NT2/D1 (cell line): Measurements from ENCODE around the gene RNF217.

ENCODE experiments used
- DNase-seq: peaks from one replicate; pipeline ENCODE4 v3.0.0-alpha.2; 2011; ENCODE audit warnings: low read depth, low spot score
- H3K27me3 ChIP-seq: 2 replicates; pipeline ENCODE4 v1.6.0; 2011; ENCODE audit warnings: mild to moderate bottlenecking; ENCODE audit not compliant: insufficient read length, insufficient read depth
- H3K36me3 ChIP-seq: 2 replicates; pipeline ENCODE4 v1.6.1; 2011; ENCODE audit warnings: mild to moderate bottlenecking, low read length, mixed read lengths; ENCODE audit not compliant: insufficient read depth, insufficient read length
- H3K4me1 ChIP-seq: 2 replicates; pipeline ENCODE4 v1.5.1; 2011; ENCODE audit not compliant: insufficient read depth, insufficient read length
- H3K4me3 ChIP-seq: 2 replicates; pipeline ENCODE4 v1.5.1; 2011; ENCODE audit warnings: low read depth; ENCODE audit not compliant: insufficient read length
- H3K9ac ChIP-seq: 2 replicates; pipeline ENCODE4 v1.6.0; 2011; ENCODE audit warnings: low read depth; ENCODE audit not compliant: insufficient read length
- H3K9me3 ChIP-seq: 2 replicates; pipeline ENCODE4 v1.5.1; 2011; ENCODE audit warnings: mild to moderate bottlenecking, low read length; ENCODE audit not compliant: insufficient read depth
- SUZ12 ChIP-seq: IDR thresholded peaks from 2 replicates; pipeline ENCODE4 v1.6.1; 2011; ENCODE audit not compliant: insufficient read length, insufficient read depth; ENCODE audit errors: extremely low read depth
- YY1 ChIP-seq: IDR thresholded peaks from 2 replicates; pipeline ENCODE4 v1.6.1; 2011; ENCODE audit not compliant: insufficient read length, insufficient read depth
- ZNF274 ChIP-seq: IDR thresholded peaks from 2 replicates; pipeline ENCODE4 v1.6.1; 2011; ENCODE audit warnings: mild to moderate bottlenecking, low read depth, low read length

Gene RNF217

DNA sequence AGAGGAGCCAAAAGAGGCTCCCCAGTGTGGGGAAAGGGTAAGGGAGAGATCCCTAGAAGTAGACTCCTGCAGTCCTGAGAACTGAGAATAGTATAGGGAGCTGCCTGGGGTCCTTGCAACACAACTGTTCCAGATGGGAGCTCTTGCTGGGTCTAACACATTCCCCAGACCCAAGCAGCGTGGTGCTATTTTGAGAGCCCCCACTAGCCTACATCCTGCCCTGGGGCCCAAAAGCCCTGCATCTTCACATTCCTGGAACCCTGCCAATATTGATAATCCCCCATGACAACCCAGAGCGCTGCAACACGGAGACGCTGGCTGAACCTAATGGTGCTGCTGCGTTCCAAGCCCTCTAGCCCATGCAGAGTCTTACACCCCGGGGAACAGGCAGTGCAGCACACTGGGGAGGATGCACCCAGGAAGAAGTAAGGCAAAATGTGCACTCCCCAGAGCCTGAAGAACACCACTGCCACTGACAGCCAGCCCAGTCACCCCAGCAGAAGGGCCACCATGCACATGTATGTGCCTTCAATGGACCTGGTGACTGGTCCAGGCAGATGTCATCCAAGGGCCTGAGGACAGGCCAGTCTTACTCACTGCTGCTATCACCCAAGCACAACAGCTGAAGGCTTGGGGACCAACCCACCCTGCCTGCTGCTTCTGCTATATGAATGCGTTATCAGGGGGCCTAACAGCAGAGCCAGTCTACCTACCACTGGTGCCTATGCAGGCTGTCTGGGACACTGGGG, 7.0 kb upstream of the RNF217 start:
- no peak for TF ChIP-seq SUZ12
- no peak for TF ChIP-seq YY1
- no peak for TF ChIP-seq ZNF274
- Histone ChIP-seq H3K4me1 (no peaks in the 10 kb centered on the region), H3K9me3 (peaks cover 6% of the 10 kb centered on the region; the same call in 1 of the 2 replicates), H3K36me3 (no peaks in the 10 kb centered on the region), H3K4me3 (no peak overlapping the region), H3K27me3 (no peaks in the 10 kb centered on the region), H3K9ac (no peak overlapping the region)
- DNase-seq = no peak

- H3K4me1 ChIP-seq = no peaks in the 10 kb centered on the region
- no peak for TF ChIP-seq YY1
- TF ChIP-seq ZNF274 = no peak
- TF ChIP-seq SUZ12 = no peak
- no peaks in the 10 kb centered on the region for H3K27me3 ChIP-seq
- no peak overlapping the region for H3K9ac ChIP-seq
- H3K4me3 ChIP-seq = no peak overlapping the region
- DNase-seq = no peak
- H3K36me3 ChIP-seq = no peaks in the 10 kb centered on the region
- peaks cover 6% of the 10 kb centered on the region; the same call in 1 of the 2 replicates for H3K9me3 ChIP-seq
Measured at GRCh38 chr6:124956018-124956417, 6.2 kb upstream of the RNF217 start.

GRCh38 chr6:124958149-124958548, 4.1 kb upstream of the RNF217 start:
- no peaks in the 10 kb centered on the region for H3K27me3 ChIP-seq

GRCh38 chr6:124958759-124959354, 3.4 kb upstream of the RNF217 start:
- Histone ChIP-seq H3K36me3 (no peaks in the 10 kb centered on the region), H3K4me3 (no peak overlapping the region), H3K27me3 (no peaks in the 10 kb centered on the region), H3K9ac (no peak overlapping the region), H3K9me3 (no peaks in the 10 kb centered on the region), H3K4me1 (no peaks in the 10 kb centered on the region)
- DNase-seq = no peak
- TF ChIP-seq SUZ12 (no peak), YY1 (no peak), ZNF274 (no peak)

More at GRCh38 chr6:124958149-124958548, 4.1 kb upstream of the RNF217 start:
- no peaks in the 10 kb centered on the region for H3K36me3 ChIP-seq
- no peak overlapping the region for H3K9ac ChIP-seq
- no peak for DNase-seq
- no peak overlapping the region for H3K4me3 ChIP-seq
- H3K9me3 ChIP-seq = no peaks in the 10 kb centered on the region
- H3K4me1 ChIP-seq = no peaks in the 10 kb centered on the region
- no peak for TF ChIP-seq YY1
- TF ChIP-seq SUZ12 = no peak
- TF ChIP-seq ZNF274 = no peak

DNA sequence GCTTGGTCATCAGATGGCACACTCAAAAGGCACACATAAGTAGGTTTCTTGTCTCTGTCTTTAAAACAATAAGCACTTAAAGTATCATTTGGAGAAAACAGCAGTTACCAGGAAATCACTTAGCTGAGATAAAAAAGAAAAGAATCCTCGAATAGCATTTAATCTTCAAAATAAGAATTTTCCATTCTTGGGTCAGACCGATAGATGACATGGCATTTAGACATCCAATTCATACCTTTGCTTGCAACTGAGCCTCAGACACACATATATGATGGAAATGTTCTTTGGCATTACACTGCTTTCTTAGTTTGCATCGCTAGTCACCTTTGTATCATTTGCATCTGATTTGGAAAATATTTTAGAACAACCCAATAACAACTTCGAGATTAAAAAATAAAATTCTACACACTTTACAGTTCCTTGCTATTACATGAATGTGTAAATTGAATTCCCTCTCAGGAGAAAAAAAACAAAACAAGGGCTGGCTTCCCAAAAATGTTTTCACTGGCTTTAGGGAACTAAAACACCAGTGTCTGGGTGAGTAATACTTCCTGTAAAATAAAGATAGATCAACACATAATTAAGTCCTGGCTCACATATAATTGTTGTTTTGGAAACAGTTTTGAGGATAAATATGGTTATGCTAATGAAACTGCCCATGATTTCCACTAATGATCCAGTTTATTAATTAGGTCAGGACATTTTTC, 1.3 kb upstream of the RNF217 start:
- no peak for DNase-seq
- H3K9me3 ChIP-seq = no peaks in the 10 kb centered on the region
- no peak overlapping the region for H3K9ac ChIP-seq
- no peaks in the 10 kb centered on the region for H3K27me3 ChIP-seq
- H3K4me1 ChIP-seq = no peaks in the 10 kb centered on the region
- TF ChIP-seq SUZ12 = no peak
- no peak for TF ChIP-seq YY1
- no peak for TF ChIP-seq ZNF274
- H3K4me3 ChIP-seq = no peak overlapping the region
- peaks cover 2% of the 10 kb centered on the region for H3K36me3 ChIP-seq

DNA sequence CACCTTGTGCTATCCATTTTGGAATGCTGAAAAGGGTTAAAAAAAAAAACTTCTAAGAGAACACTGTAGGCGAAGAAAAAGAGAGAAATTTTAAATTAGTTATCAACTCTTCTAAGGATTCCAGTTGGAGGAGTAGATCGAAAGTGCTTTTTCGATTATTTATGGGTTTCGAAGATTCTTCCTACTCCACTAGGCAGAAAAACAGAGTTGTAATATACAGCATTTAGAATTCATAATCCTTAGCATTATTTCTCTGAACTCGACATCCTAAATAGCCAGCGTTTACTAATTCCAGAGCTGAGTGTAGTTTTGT, 817 bp upstream of the RNF217 start:
- TF ChIP-seq YY1 (no peak), SUZ12 (no peak), ZNF274 (no peak)
- no peaks in the 10 kb centered on the region for H3K9me3 ChIP-seq
- H3K4me1 ChIP-seq = no peaks in the 10 kb centered on the region
- DNase-seq = no peak
- H3K4me3 ChIP-seq = peak overlapping the region; percentile 79
- peaks cover 2% of the 10 kb centered on the region for H3K36me3 ChIP-seq
- peak overlapping the region; percentile 88 for H3K9ac ChIP-seq
- H3K27me3 ChIP-seq = no peaks in the 10 kb centered on the region

DNA sequence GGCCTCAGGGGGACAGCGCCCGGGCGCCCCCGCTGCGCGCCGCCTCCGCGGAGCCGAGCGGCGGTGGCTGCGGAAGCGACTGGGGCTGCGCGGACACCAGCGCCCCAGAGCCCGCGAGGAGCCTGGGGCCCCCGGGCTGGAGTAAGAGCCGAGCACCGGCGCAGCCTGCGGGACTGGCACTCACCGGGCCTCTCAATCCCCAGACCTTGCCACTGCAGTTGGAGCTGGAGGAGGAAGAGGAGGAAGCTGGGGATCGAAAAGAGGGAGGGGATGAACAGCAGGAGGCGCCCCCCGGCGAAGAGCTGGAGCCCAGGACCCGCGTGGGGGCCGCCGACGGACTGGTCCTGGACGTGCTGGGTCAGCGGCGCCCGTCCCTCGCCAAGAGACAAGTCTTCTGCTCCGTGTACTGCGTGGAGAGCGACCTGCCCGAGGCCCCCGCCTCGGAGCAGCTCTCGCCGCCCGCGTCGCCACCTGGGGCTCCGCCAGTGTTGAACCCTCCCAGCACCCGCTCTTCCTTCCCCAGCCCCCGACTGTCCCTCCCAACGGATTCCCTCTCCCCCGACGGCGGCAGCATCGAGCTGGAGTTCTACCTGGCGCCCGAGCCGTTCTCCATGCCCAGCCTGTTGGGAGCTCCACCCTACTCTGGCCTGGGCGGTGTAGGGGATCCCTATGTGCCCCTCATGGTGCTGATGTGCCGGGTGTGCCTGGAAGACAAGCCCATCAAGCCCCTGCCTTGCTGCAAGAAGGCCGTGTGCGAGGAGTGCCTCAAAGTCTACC, 590 bp downstream of the RNF217 start:
- no peak for TF ChIP-seq SUZ12
- Histone ChIP-seq H3K36me3 (peaks cover 5% of the 10 kb centered on the region), H3K9me3 (no peaks in the 10 kb centered on the region), H3K4me1 (no peaks in the 10 kb centered on the region), H3K27me3 (no peaks in the 10 kb centered on the region), H3K9ac (peak overlapping the region; percentile 88), H3K4me3 (peak overlapping the region; percentile 79)
- DNase-seq = no peak
